HCT116 (cell line): Measurements from ENCODE around the gene PXMP4. TPM values are rescaled to one million over a fixed set of nuclear protein-coding genes. Genes with fewer than 3 reads are reported as not detected.

Experiments used
- ATAC-seq: fragments of 200-7000 bp; cut with Tn5 transposase; 2 replicates; pipeline ENCODE4 v1.9.1; 2020; ENCODE audit warnings: mild to moderate bottlenecking, moderate library complexity
- BruUV-seq: library from RNA; stranded (reverse); fragments of 400-500 nt; replicated peaks from 2 replicates; lab custom pipeline; 2021; lab: Mats Ljungman, UMichigan
- CTCF ChIA-PET: fragments of 300-600 bp; sonication (Branson Sonifier 250); formaldehyde crosslinking; loops from one replicate; lab custom pipeline; 2021; ENCODE audit warnings: antibody characterized with exemption; lab: Charles Lee
- POLR2A ChIA-PET: fragments of 300-600, 350-600 bp; sonication (Branson Sonifier 250); formaldehyde crosslinking; loops from one replicate; lab custom pipeline; 2021; ENCODE audit warnings: antibody characterized with exemption; lab: Charles Lee
- RAD21 ChIA-PET, 2 experiments: fragments of 300-600 bp; sonication (Branson Sonifier 250); formaldehyde crosslinking; loops; one replicate each; lab custom pipeline; 2023; ENCODE audit warnings: low total read pairs in 2 of 2; ENCODE audit not compliant: uncharacterized antibody in 2 of 2, unreplicated experiment in 2 of 2, low non-redundant PET in 1 of 2; lab: Charles Lee
- DNase-seq: peaks from one replicate; pipeline ENCODE4 v3.0.0-alpha.2; 2010; ENCODE audit warnings: low read depth, low spot score
- H2AFZ ChIP-seq: fragments of 200-600 bp; shearing (Covaris generic), sonication (generic); 2 replicates; pipeline ENCODE4 v1.6.1; 2017; ENCODE audit warnings: low read depth, mixed run types, mixed read lengths, antibody characterized with exemption, low read length; ENCODE audit not compliant: poor library complexity, severe bottlenecking
- H3K27ac ChIP-seq: 2 replicates; pipeline ENCODE4 v1.5.1; 2012; ENCODE audit warnings: low read depth, low read length
- H3K27me3 ChIP-seq: fragments of 200-600 bp; sonication (generic); 2 replicates; pipeline ENCODE4 v1.6.1; 2016; ENCODE audit warnings: mixed run types, low read length, mixed read lengths; ENCODE audit not compliant: insufficient read depth
- H3K36me3 ChIP-seq, 2 experiments: fragments of 200-500 bp in 1 of 2; fragments of 200-600 bp in 1 of 2; sonication (Bioruptor generic) in 1 of 2; sonication (generic) in 1 of 2; 2 replicates each; pipeline versions ENCODE4 v1.5.1 to v1.6.1; 2014 to 2016; ENCODE audit warnings: low read length in 2 of 2, inconsistent platforms in 1 of 2, mixed read lengths in 1 of 2, mixed run types in 1 of 2; ENCODE audit not compliant: insufficient read depth in 2 of 2, control insufficient read depth in 1 of 2
- H3K4me1 ChIP-seq, 2 experiments: fragments of 200-600 bp in 1 of 2; sonication (generic) in 1 of 2; 2 replicates each; pipeline versions ENCODE4 v1.5.1 to v1.6.1; 2012 to 2017; ENCODE audit warnings: low read length in 2 of 2, inconsistent platforms in 1 of 2, mild to moderate bottlenecking in 1 of 2, mixed read lengths in 1 of 2, mixed run types in 1 of 2, moderate library complexity in 1 of 2; ENCODE audit not compliant: insufficient read depth in 2 of 2, control insufficient read depth in 1 of 2
- H3K4me2 ChIP-seq: fragments of 200-600 bp; sonication (generic); 2 replicates; pipeline ENCODE4 v1.6.1; 2017; ENCODE audit warnings: mixed run types, low read length, mixed read lengths
- H3K4me3 ChIP-seq, 2 experiments: fragments of 200-600 bp in 1 of 2; sonication (generic) in 1 of 2; replicated peaks in 1 of 2; 2 replicates each; pipeline ENCODE4 v1.5.1; 2011 to 2016; ENCODE audit warnings: low read length in 2 of 2, control low read depth in 1 of 2, low read depth in 1 of 2, mild to moderate bottlenecking in 1 of 2, mixed read lengths in 1 of 2, mixed run types in 1 of 2
- H3K79me2 ChIP-seq: fragments of 200-600 bp; sonication (generic); 2 replicates; pipeline ENCODE4 v1.6.1; 2017; ENCODE audit warnings: mild to moderate bottlenecking, mixed run types, low read length, moderate library complexity, mixed read lengths; ENCODE audit not compliant: insufficient read depth
- H3K9ac ChIP-seq: fragments of 200-600 bp; sonication (generic); 2 replicates; pipeline ENCODE4 v1.6.1; 2016; ENCODE audit warnings: low read length, mixed read lengths
- H3K9me2 ChIP-seq: fragments of 200-600 bp; sonication (generic), shearing (Covaris generic); 2 replicates; pipeline ENCODE4 v1.6.1; 2017; ENCODE audit warnings: mixed run types, mild to moderate bottlenecking, moderate library complexity; ENCODE audit not compliant: insufficient read depth
- H3K9me3 ChIP-seq, 2 experiments: fragments of 200-500 bp in 1 of 2; fragments of 200-600 bp in 1 of 2; sonication (Bioruptor generic) in 1 of 2; sonication (generic) in 1 of 2; 2 replicates each; pipeline ENCODE4 v1.6.1; 2014 to 2017; ENCODE audit warnings: low read length in 2 of 2, mixed read lengths in 2 of 2, inconsistent platforms in 1 of 2, low read depth in 1 of 2, mild to moderate bottlenecking in 1 of 2, mixed run types in 1 of 2, moderate library complexity in 1 of 2; ENCODE audit not compliant: control insufficient read depth in 1 of 2, insufficient read depth in 1 of 2
- H4K20me1 ChIP-seq: fragments of 200-600 bp; sonication (generic), shearing (Covaris generic); 2 replicates; pipeline ENCODE4 v1.6.1; 2017; ENCODE audit warnings: mixed run types, mild to moderate bottlenecking, moderate library complexity; ENCODE audit not compliant: insufficient read depth
- ELF1 ChIP-seq: IDR thresholded peaks from 2 replicates; pipeline ENCODE4 v1.6.1; 2012; ENCODE audit warnings: low read depth, borderline replicate concordance
- POLR2A ChIP-seq: IDR thresholded peaks from 2 replicates; pipeline ENCODE4 v1.7.0; 2011; ENCODE audit warnings: borderline replicate concordance; ENCODE audit not compliant: insufficient read depth, insufficient read length; ENCODE audit errors: extremely low read depth
- POLR2AphosphoS5 ChIP-seq: IDR thresholded peaks from 2 replicates; pipeline ENCODE4 v1.6.1; 2011; ENCODE audit warnings: mild to moderate bottlenecking, low read depth, low read length, moderate library complexity
- RAD21 ChIP-seq: IDR thresholded peaks from 2 replicates; pipeline ENCODE4 v1.6.1; 2012; ENCODE audit warnings: low read depth, mild to moderate bottlenecking
- SIN3A ChIP-seq: IDR thresholded peaks from 2 replicates; pipeline ENCODE4 v1.6.1; 2012; ENCODE audit warnings: low read depth
- SP1 ChIP-seq: IDR thresholded peaks from 2 replicates; pipeline ENCODE4 v1.6.1; 2012; ENCODE audit warnings: low read depth
- intact Hi-C: fragments of 100-400 bp; cut with micrococcal nuclease; formaldehyde crosslinking; loops from 2 replicates; pipeline ENCODE4 v1.10.0; 2022
- total RNA-seq: library from RNA; stranded (reverse); gene quantifications from one replicate; pipeline ENCODE4 v1.2.1, GENCODE V29; 2021; ENCODE audit not compliant: unreplicated experiment
- TF ChIP-seq, protein P1 (sequence below): IDR thresholded peaks from 2 replicates; pipeline ENCODE4 v1.6.1; 2012
- TF ChIP-seq, protein P2 (sequence below), 3 experiments: fragments of 200-600 bp in 1 of 3; sonication (generic) in 1 of 3; IDR thresholded peaks in 2 of 3; conservative IDR thresholded peaks in 1 of 3; 2 replicates each; pipeline ENCODE4 v1.5.1; 2012 to 2017; ENCODE audit warnings: low read depth in 2 of 3, low read length in 2 of 3, antibody characterized with exemption in 1 of 3, borderline replicate concordance in 1 of 3, control low read depth in 1 of 3, mild to moderate bottlenecking in 1 of 3, mixed read lengths in 1 of 3, mixed run types in 1 of 3, moderate library complexity in 1 of 3; ENCODE audit not compliant: insufficient read depth in 1 of 3
- TF ChIP-seq, protein P3 (sequence below): IDR thresholded peaks from 2 replicates; pipeline ENCODE4 v1.6.1; 2012
- TF ChIP-seq, protein P4 (sequence below): IDR thresholded peaks from 2 replicates; pipeline ENCODE4 v1.6.1; 2012; ENCODE audit warnings: low read depth

PXMP4 gene
- total RNA-seq, 1 experiment from 2014 or later, result 9.6 TPM

DNA sequence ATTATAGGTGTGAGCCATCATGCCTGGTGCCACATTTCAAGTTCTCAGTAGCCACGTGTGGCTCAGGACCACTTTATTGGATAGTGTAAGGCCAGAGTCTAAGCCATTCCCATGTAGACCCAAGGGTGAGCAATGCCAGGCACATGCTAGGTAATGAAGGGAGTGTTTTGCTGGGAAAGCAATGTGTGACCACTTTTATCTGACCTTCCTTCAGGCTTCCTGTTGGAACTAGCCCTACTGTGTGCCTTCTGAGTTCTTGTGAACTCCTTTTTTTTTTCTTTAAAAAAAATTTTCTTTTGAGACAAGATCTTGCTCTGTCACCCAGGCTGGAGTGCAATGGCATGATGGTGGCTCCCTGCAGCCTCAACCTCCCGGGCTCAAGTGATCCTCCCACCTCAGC lies 45.0 kb upstream of the PXMP4 start:
- H3K4me2 ChIP-seq, result no peak overlapping the region
- no peak overlapping the region for H3K9ac ChIP-seq
- BruUV-seq, result no TSS peak
- ChIA-PET CTCF (no interaction called here), POLR2A (no interaction called here), RAD21 (no interaction called here)
- no peak for DNase-seq
- H3K4me3 ChIP-seq, result no peak overlapping the region
- H3K27ac ChIP-seq, result no peak overlapping the region
- TF ChIP-seq, protein P1, sequence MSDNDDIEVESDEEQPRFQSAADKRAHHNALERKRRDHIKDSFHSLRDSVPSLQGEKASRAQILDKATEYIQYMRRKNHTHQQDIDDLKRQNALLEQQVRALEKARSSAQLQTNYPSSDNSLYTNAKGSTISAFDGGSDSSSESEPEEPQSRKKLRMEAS, result no peak
- TF ChIP-seq, protein P2, sequence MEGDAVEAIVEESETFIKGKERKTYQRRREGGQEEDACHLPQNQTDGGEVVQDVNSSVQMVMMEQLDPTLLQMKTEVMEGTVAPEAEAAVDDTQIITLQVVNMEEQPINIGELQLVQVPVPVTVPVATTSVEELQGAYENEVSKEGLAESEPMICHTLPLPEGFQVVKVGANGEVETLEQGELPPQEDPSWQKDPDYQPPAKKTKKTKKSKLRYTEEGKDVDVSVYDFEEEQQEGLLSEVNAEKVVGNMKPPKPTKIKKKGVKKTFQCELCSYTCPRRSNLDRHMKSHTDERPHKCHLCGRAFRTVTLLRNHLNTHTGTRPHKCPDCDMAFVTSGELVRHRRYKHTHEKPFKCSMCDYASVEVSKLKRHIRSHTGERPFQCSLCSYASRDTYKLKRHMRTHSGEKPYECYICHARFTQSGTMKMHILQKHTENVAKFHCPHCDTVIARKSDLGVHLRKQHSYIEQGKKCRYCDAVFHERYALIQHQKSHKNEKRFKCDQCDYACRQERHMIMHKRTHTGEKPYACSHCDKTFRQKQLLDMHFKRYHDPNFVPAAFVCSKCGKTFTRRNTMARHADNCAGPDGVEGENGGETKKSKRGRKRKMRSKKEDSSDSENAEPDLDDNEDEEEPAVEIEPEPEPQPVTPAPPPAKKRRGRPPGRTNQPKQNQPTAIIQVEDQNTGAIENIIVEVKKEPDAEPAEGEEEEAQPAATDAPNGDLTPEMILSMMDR (IDR thresholded peaks at IDR 0.05 in 2 of 3, conservative IDR thresholded peaks at IDR 0.05 in 1 of 3; ENCODE audit: borderline replicate concordance in 1 of 3, insufficient read depth in 1 of 3, low read depth in 2 of 3, low read length in 2 of 3), result no peak
- no peak for ATAC-seq
- H3K36me3 ChIP-seq, result no peaks in the 10 kb centered on the region; a peak in 1 of 4 replicates
- no peaks in the 10 kb centered on the region for H4K20me1 ChIP-seq
- intact Hi-C loops, result no loop called here
- H3K9me2 ChIP-seq, result no peaks in the 10 kb centered on the region
- H3K79me2 ChIP-seq, result no peaks in the 10 kb centered on the region
- no peak overlapping the region for H2AFZ ChIP-seq
- no peaks in the 10 kb centered on the region for H3K27me3 ChIP-seq
- H3K4me1 ChIP-seq, result no peaks in the 10 kb centered on the region
- H3K9me3 ChIP-seq, result no peaks in the 10 kb centered on the region

DNA sequence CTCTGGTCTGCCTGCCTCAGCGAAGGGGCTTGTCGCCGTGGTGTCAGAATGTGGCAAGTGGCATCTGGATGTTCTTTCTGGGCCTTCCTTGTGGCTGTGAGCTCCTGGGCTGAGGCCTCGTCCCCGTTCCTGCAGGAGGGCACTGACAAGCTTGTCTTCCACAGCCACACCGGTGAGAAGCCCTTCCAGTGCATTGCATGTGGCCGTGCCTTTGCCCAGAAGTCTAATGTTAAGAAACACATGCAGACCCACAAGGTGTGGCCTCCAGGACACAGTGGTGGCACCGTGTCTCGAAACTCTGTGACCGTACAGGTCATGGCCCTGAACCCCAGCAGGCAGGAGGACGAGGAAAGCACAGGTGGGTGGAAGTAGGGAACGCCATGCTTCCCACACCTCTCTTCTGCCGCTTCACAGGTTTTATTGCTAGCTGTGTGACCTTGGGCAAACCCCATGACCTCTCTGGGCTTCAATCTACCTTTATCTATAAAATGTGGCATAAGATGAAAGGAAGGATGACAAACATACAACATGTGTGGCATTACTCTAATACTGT lies 41.7 kb upstream of the PXMP4 start:
- ChIA-PET RAD21 (no interaction called here), POLR2A (no interaction called here), CTCF (no interaction called here)
- intact Hi-C loops, result no loop called here
- DNase-seq (no peak), ATAC-seq (no peak)
- Histone ChIP-seq H3K4me1 (no peaks in the 10 kb centered on the region), H3K36me3 (0 out of 4 replicates have a peak, but pooled peaks cover 0 to 9% of the 10 kb centered on the region in 2 experiments), H3K27me3 (no peaks in the 10 kb centered on the region), H3K9me2 (no peaks in the 10 kb centered on the region), H3K4me3 (no peak overlapping the region), H2AFZ (no peak overlapping the region), H3K9me3 (no peaks in the 10 kb centered on the region), H3K4me2 (no peak overlapping the region), H3K27ac (no peak overlapping the region), H3K79me2 (no peaks in the 10 kb centered on the region), H4K20me1 (no peaks in the 10 kb centered on the region), H3K9ac (no peak overlapping the region)
- BruUV-seq, result no TSS peak
- TF ChIP-seq, protein P3, sequence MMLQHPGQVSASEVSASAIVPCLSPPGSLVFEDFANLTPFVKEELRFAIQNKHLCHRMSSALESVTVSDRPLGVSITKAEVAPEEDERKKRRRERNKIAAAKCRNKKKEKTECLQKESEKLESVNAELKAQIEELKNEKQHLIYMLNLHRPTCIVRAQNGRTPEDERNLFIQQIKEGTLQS, result no peak
- TF ChIP-seq, protein P2 (IDR thresholded peaks at IDR 0.05 in 2 of 3, conservative IDR thresholded peaks at IDR 0.05 in 1 of 3; ENCODE audit: borderline replicate concordance in 1 of 3, insufficient read depth in 1 of 3, low read depth in 2 of 3, low read length in 2 of 3), result no peak
- no peak for TF ChIP-seq POLR2AphosphoS5
- TF ChIP-seq, protein P1, result no peak
- TF ChIP-seq, protein P4, sequence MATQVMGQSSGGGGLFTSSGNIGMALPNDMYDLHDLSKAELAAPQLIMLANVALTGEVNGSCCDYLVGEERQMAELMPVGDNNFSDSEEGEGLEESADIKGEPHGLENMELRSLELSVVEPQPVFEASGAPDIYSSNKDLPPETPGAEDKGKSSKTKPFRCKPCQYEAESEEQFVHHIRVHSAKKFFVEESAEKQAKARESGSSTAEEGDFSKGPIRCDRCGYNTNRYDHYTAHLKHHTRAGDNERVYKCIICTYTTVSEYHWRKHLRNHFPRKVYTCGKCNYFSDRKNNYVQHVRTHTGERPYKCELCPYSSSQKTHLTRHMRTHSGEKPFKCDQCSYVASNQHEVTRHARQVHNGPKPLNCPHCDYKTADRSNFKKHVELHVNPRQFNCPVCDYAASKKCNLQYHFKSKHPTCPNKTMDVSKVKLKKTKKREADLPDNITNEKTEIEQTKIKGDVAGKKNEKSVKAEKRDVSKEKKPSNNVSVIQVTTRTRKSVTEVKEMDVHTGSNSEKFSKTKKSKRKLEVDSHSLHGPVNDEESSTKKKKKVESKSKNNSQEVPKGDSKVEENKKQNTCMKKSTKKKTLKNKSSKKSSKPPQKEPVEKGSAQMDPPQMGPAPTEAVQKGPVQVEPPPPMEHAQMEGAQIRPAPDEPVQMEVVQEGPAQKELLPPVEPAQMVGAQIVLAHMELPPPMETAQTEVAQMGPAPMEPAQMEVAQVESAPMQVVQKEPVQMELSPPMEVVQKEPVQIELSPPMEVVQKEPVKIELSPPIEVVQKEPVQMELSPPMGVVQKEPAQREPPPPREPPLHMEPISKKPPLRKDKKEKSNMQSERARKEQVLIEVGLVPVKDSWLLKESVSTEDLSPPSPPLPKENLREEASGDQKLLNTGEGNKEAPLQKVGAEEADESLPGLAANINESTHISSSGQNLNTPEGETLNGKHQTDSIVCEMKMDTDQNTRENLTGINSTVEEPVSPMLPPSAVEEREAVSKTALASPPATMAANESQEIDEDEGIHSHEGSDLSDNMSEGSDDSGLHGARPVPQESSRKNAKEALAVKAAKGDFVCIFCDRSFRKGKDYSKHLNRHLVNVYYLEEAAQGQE, result no peak
- TF ChIP-seq SIN3A, result no peak
- no peak for TF ChIP-seq POLR2A
- TF ChIP-seq SP1, result no peak
- no peak for TF ChIP-seq RAD21
- TF ChIP-seq ELF1, result no peak
